H9 (cell line): Measurements from ENCODE around the gene PARP12. TPM values are rescaled to one million over a fixed set of nuclear protein-coding genes. Genes with fewer than 3 reads are reported as not detected.

ENCODE experiments used
- DNase-seq: peaks from one replicate; pipeline ENCODE4 v3.0.0-alpha.2; 2017
- H2AFZ ChIP-seq: one replicate; pipeline ENCODE4 v1.6.1; 2013; ENCODE audit warnings: mild to moderate bottlenecking, low read length, control low read depth, moderate library complexity
- H2AK5ac ChIP-seq: 2 replicates; pipeline ENCODE4 v1.6.1; 2013; ENCODE audit warnings: low read length, control low read depth, mixed read lengths; ENCODE audit not compliant: insufficient read length
- H2BK120ac ChIP-seq: one replicate; pipeline ENCODE4 v1.6.1; 2013; ENCODE audit warnings: low read depth, mild to moderate bottlenecking, low read length, control low read depth, inconsistent platforms; ENCODE audit not compliant: poor library complexity, severe bottlenecking
- H2BK12ac ChIP-seq: 2 replicates; pipeline ENCODE4 v1.6.1; 2013; ENCODE audit warnings: low read length, control low read depth, mixed read lengths, low read depth; ENCODE audit not compliant: insufficient read length
- H2BK15ac ChIP-seq: 2 replicates; pipeline ENCODE4 v1.6.1; 2013; ENCODE audit warnings: low read depth, low read length, control low read depth
- H2BK20ac ChIP-seq: one replicate; pipeline ENCODE4 v1.6.1; 2013; ENCODE audit warnings: low read depth, mild to moderate bottlenecking, low read length, control low read depth, inconsistent platforms; ENCODE audit not compliant: poor library complexity, severe bottlenecking
- H2BK5ac ChIP-seq: 2 replicates; pipeline ENCODE4 v1.6.1; 2013; ENCODE audit warnings: low read length, control low read depth, mixed read lengths; ENCODE audit not compliant: insufficient read length
- H3K14ac ChIP-seq: 2 replicates; pipeline ENCODE4 v1.6.1; 2013; ENCODE audit warnings: low read length, control low read depth; ENCODE audit not compliant: insufficient read depth
- H3K18ac ChIP-seq: 2 replicates; pipeline ENCODE4 v1.6.1; 2013; ENCODE audit warnings: low read depth, mild to moderate bottlenecking, mixed read lengths, low read length, control low read depth; ENCODE audit not compliant: insufficient read length
- H3K23ac ChIP-seq: 2 replicates; pipeline ENCODE4 v1.6.1; 2013; ENCODE audit warnings: low read length, control low read depth, mixed read lengths, low read depth; ENCODE audit not compliant: insufficient read length
- H3K23me2 ChIP-seq: 2 replicates; pipeline ENCODE4 v1.6.1; 2013; ENCODE audit warnings: low read depth, mild to moderate bottlenecking, mixed read lengths, low read length, control low read depth; ENCODE audit not compliant: insufficient read length, poor library complexity, severe bottlenecking
- H3K27ac ChIP-seq: 2 replicates; pipeline ENCODE4 v1.5.1; 2013; ENCODE audit warnings: low read length, control low read depth, mixed read lengths, low read depth; ENCODE audit not compliant: insufficient read length
- H3K27me3 ChIP-seq: 2 replicates; pipeline ENCODE4 v1.6.1; 2013; ENCODE audit warnings: low read length, control low read depth, inconsistent platforms; ENCODE audit not compliant: insufficient read depth
- H3K4ac ChIP-seq: 2 replicates; pipeline ENCODE4 v1.6.1; 2013; ENCODE audit warnings: low read depth, mild to moderate bottlenecking, control low read depth, inconsistent platforms, low read length, moderate library complexity
- H3K4me1 ChIP-seq: 2 replicates; pipeline ENCODE4 v1.6.1; 2013; ENCODE audit warnings: low read length, control low read depth, inconsistent platforms; ENCODE audit not compliant: insufficient read depth
- H3K4me2 ChIP-seq: 2 replicates; pipeline ENCODE4 v1.6.1; 2013; ENCODE audit warnings: low read length, control low read depth, mixed read lengths; ENCODE audit not compliant: insufficient read length, insufficient read depth
- H3K56ac ChIP-seq: 2 replicates; pipeline ENCODE4 v1.6.1; 2013; ENCODE audit warnings: low read depth, mild to moderate bottlenecking, mixed read lengths, low read length, control low read depth; ENCODE audit not compliant: insufficient read length
- H3K79me1 ChIP-seq: 2 replicates; pipeline ENCODE4 v1.6.1; 2013; ENCODE audit warnings: low read depth, mild to moderate bottlenecking, moderate library complexity, low read length, control low read depth, inconsistent platforms; ENCODE audit not compliant: insufficient read depth, poor library complexity, severe bottlenecking
- H3K79me2 ChIP-seq: 2 replicates; pipeline ENCODE4 v1.6.1; 2013; ENCODE audit warnings: low read length, control low read depth, inconsistent platforms; ENCODE audit not compliant: insufficient read depth
- H3K9ac ChIP-seq: 2 replicates; pipeline ENCODE4 v1.6.1; 2013; ENCODE audit warnings: low read length, control low read depth, mixed read lengths; ENCODE audit not compliant: insufficient read length; ENCODE audit errors: extremely low read depth
- H3K9me3 ChIP-seq: one replicate; pipeline ENCODE4 v1.6.1; 2013; ENCODE audit warnings: low read depth, low read length, inconsistent platforms; ENCODE audit not compliant: control insufficient read depth
- H3T11ph ChIP-seq: one replicate; pipeline ENCODE4 v1.6.1; 2013; ENCODE audit warnings: mild to moderate bottlenecking, low read length, control low read depth, inconsistent platforms
- H4K20me1 ChIP-seq: one replicate; pipeline ENCODE4 v1.6.1; 2013; ENCODE audit not compliant: control insufficient read depth, insufficient read length, insufficient read depth
- H4K5ac ChIP-seq: 2 replicates; pipeline ENCODE4 v1.6.1; 2013; ENCODE audit warnings: low read depth, mild to moderate bottlenecking, mixed read lengths, low read length, control low read depth; ENCODE audit not compliant: insufficient read length
- H4K8ac ChIP-seq: replicated peaks from 2 replicates; pipeline ENCODE4 v1.6.1; 2013; ENCODE audit warnings: low read length, control low read depth, mixed read lengths, low read depth; ENCODE audit not compliant: insufficient read length
- H4K91ac ChIP-seq: 2 replicates; pipeline ENCODE4 v1.6.1; 2013; ENCODE audit warnings: low read depth, mild to moderate bottlenecking, moderate library complexity, mixed read lengths, low read length, control low read depth; ENCODE audit not compliant: insufficient read length
- H3K27ac Mint-ChIP-seq, 3 experiments: 2 replicates in 2 of 3; 3 replicates in 1 of 3; pipeline ENCODE4 v1.8.0; 2020 to 2021; ENCODE audit warnings: mixed read lengths in 3 of 3, mild to moderate bottlenecking in 1 of 3, moderate library complexity in 1 of 3
- H3K27me3 Mint-ChIP-seq: 2 replicates; pipeline ENCODE4 v1.8.0; 2021; ENCODE audit warnings: low read depth, mild to moderate bottlenecking, moderate library complexity, mixed read lengths
- H3K36me3 Mint-ChIP-seq, 3 experiments: 2 replicates in 2 of 3; 3 replicates in 1 of 3; pipeline ENCODE4 v1.8.0; 2020 to 2021; ENCODE audit warnings: low read depth in 3 of 3, mixed read lengths in 3 of 3; ENCODE audit not compliant: insufficient read depth in 1 of 3
- H3K4me1 Mint-ChIP-seq, 2 experiments: 2 replicates each; pipeline ENCODE4 v1.8.0; 2020; ENCODE audit warnings: mixed read lengths in 2 of 2
- H3K4me3 Mint-ChIP-seq, 2 experiments: 2 replicates in 1 of 2; 3 replicates in 1 of 2; pipeline ENCODE4 v1.8.0; 2020 to 2021; ENCODE audit warnings: mild to moderate bottlenecking in 2 of 2, mixed read lengths in 2 of 2, moderate library complexity in 1 of 2
- H3K9me3 Mint-ChIP-seq, 2 experiments: 2 replicates in 1 of 2; 3 replicates in 1 of 2; pipeline ENCODE4 v1.8.0; 2020; ENCODE audit warnings: mild to moderate bottlenecking in 2 of 2, mixed read lengths in 2 of 2, moderate library complexity in 1 of 2
- WGBS: extraction: QIAGEN DNeasy Blood & Tissue Kit; methylation state at CpG from one replicate; pipeline ENCODE4 v1.1.7; 2013; ENCODE audit warnings: missing lambda C conversion rate, low lambda C conversion rate, mixed read lengths; ENCODE audit not compliant: insufficient read length; ENCODE audit errors: extremely low coverage; 5-methylcytosine and 5-hydroxymethylcytosine counted together
- total RNA-seq: library from RNA; stranded (reverse); gene quantifications from 2 replicates; pipeline ENCODE4 v1.2.1, GENCODE V29; 2021
- TF ChIP-seq, protein P1 (sequence below): fragments of 200-600 bp; sonication (generic); conservative IDR thresholded peaks from 3 replicates; pipeline ENCODE4 v1.8.0; 2021; ENCODE audit warnings: antibody characterized with exemption, mild to moderate bottlenecking

PARP12 gene
- total RNA-seq, 1 experiment from 2014 or later = 11.8 TPM

- Histone ChIP-seq H3K23me2 (no peaks in the 10 kb centered on the region), H3K56ac (no peak overlapping the region), H3K9me3 (no peaks in the 10 kb centered on the region), H2BK15ac (no peak overlapping the region), H2BK120ac (no peak overlapping the region), H3K4me2 (no peak overlapping the region), H4K20me1 (no peaks in the 10 kb centered on the region), H3T11ph (no peak overlapping the region), H3K27ac (no peak overlapping the region), H4K8ac (no peak overlapping the region), H2BK20ac (no peak overlapping the region), H3K4me1 (no peaks in the 10 kb centered on the region), H2AFZ (no peak overlapping the region), H2BK12ac (no peak overlapping the region), H3K79me2 (no peaks in the 10 kb centered on the region), H4K5ac (no peak overlapping the region), H4K91ac (no peak overlapping the region), H3K23ac (no peak overlapping the region), H3K27me3 (no peaks in the 10 kb centered on the region), H3K14ac (no peak overlapping the region), H3K9ac (no peak overlapping the region), H2AK5ac (no peak overlapping the region), H3K18ac (no peak overlapping the region), H2BK5ac (no peak overlapping the region), H3K79me1 (no peaks in the 10 kb centered on the region), H3K4ac (no peak overlapping the region)
- WGBS = no CpG with 5 or more reads among the region's 14 CpGs
- no peak for DNase-seq
- H3K4me3 Mint-ChIP-seq = no peak overlapping the region
- no peaks in the 10 kb centered on the region for H3K4me1 Mint-ChIP-seq
- H3K36me3 Mint-ChIP-seq = peaks cover 0 to 6% (median 0%) of the 10 kb centered on the region in 3 experiments; a peak in 2 of 7 replicates
- H3K27me3 Mint-ChIP-seq = no peaks in the 10 kb centered on the region
- H3K9me3 Mint-ChIP-seq = no peaks in the 10 kb centered on the region
- TF ChIP-seq, protein P1, sequence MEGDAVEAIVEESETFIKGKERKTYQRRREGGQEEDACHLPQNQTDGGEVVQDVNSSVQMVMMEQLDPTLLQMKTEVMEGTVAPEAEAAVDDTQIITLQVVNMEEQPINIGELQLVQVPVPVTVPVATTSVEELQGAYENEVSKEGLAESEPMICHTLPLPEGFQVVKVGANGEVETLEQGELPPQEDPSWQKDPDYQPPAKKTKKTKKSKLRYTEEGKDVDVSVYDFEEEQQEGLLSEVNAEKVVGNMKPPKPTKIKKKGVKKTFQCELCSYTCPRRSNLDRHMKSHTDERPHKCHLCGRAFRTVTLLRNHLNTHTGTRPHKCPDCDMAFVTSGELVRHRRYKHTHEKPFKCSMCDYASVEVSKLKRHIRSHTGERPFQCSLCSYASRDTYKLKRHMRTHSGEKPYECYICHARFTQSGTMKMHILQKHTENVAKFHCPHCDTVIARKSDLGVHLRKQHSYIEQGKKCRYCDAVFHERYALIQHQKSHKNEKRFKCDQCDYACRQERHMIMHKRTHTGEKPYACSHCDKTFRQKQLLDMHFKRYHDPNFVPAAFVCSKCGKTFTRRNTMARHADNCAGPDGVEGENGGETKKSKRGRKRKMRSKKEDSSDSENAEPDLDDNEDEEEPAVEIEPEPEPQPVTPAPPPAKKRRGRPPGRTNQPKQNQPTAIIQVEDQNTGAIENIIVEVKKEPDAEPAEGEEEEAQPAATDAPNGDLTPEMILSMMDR = no peak
- no peak overlapping the region for H3K27ac Mint-ChIP-seq
Measured at GRCh38 chr7:140033779-140034363, 28.9 kb downstream of the PARP12 start.
